HG02973 (cell line): ENCODE measurements around the gene TBX6.
"Not testable (repeated sequence)": the region's sequence is repeated elsewhere in the genome, so short reads cannot be mapped to it uniquely, and the experiment has no call there.

Source experiments
- ATAC-seq: cut with Tn5 transposase; IDR thresholded peaks from one replicate; pipeline ENCODE4 v1.9.1; 2021; ENCODE audit warnings: moderate library complexity; ENCODE audit not compliant: unreplicated experiment

TBX6 gene

GRCh38 chr16:30091474-30092372 lies at the start of gene TBX6:
TSS of gene TBX6 (minus strand) at chr16:30091924. CDS start at chr16:30091193, 731 bp downstream.
- peak; percentile 53 for ATAC-seq

GRCh38 chr16:30139583-30140481 lies 48.1 kb upstream of the TBX6 start:
- no peak for ATAC-seq

- no peak for ATAC-seq
Measured at GRCh38 chr16:30137897-30138296, 46.2 kb upstream of the TBX6 start.

GRCh38 chr16:30136971-30137605 lies 45.4 kb upstream of the TBX6 start:
- ATAC-seq, result no peak

- ATAC-seq, result no peak
Measured at GRCh38 chr16:30132591-30132990, 40.9 kb upstream of the TBX6 start.

- no peak for ATAC-seq
Measured at GRCh38 chr16:30131869-30132475, 40.2 kb upstream of the TBX6 start.

- ATAC-seq, result no peak
Measured at GRCh38 chr16:30127993-30128392, 36.3 kb upstream of the TBX6 start.

GRCh38 chr16:30125690-30126089 lies 34.0 kb upstream of the TBX6 start:
- ATAC-seq, result not testable (repeated sequence)

GRCh38 chr16:30124985-30125379 lies 33.3 kb upstream of the TBX6 start:
- ATAC-seq, result no peak

- ATAC-seq, result no peak
Measured at GRCh38 chr16:30122604-30123160, 31.0 kb upstream of the TBX6 start.

GRCh38 chr16:30121741-30122571 lies 30.2 kb upstream of the TBX6 start:
- no peak for ATAC-seq

- no peak for ATAC-seq
Measured at GRCh38 chr16:30120340-30121105, 28.8 kb upstream of the TBX6 start.

GRCh38 chr16:30119428-30119827 lies 27.7 kb upstream of the TBX6 start:
- ATAC-seq, result no peak

GRCh38 chr16:30117768-30118167 lies 26.0 kb upstream of the TBX6 start:
- no peak for ATAC-seq

- no peak for ATAC-seq
Measured at GRCh38 chr16:30116291-30117207, 24.8 kb upstream of the TBX6 start.

GRCh38 chr16:30115238-30115637 lies 23.5 kb upstream of the TBX6 start:
- no peak for ATAC-seq

GRCh38 chr16:30114833-30115232 lies 23.1 kb upstream of the TBX6 start:
- not testable (repeated sequence) for ATAC-seq

GRCh38 chr16:30114411-30114810 lies 22.7 kb upstream of the TBX6 start:
- no peak for ATAC-seq
